Suprapubic skin (tissue), 4 donors: ENCODE results near the gene COL20A1. TPM values are rescaled to one million over a fixed set of nuclear protein-coding genes. Genes with fewer than 3 reads are reported as not detected.
A peak's percentile ranks its signal among the peaks of the same experiment; 100 is the strongest.

Experiments used
- DNase-seq, 2 donors: peaks; one replicate each; pipeline ENCODE4 v3.0.0-alpha.2; 2019; ENCODE audit warnings: low spot score in 2 of 2
- H3K27ac ChIP-seq: fragments of 200-600 bp; sonication (generic); one replicate; pipeline ENCODE4 v1.5.1; 2019
- H3K27me3 ChIP-seq: fragments of 200-600 bp; sonication (generic); one replicate; pipeline ENCODE4 v1.5.1; 2019
- H3K36me3 ChIP-seq: fragments of 200-600 bp; sonication (generic); one replicate; pipeline ENCODE4 v1.5.1; 2019
- H3K4me1 ChIP-seq: fragments of 200-600 bp; sonication (generic); one replicate; pipeline ENCODE4 v1.5.1; 2019
- H3K4me3 ChIP-seq: fragments of 200-600 bp; sonication (generic); one replicate; pipeline ENCODE4 v1.5.1; 2019; ENCODE audit warnings: mild to moderate bottlenecking
- H3K9me3 ChIP-seq: fragments of 200-600 bp; sonication (generic); one replicate; pipeline ENCODE4 v1.5.1; 2019
- CTCF ChIP-seq, 2 donors: fragments of 200-600 bp in 1 of 2; fragments of 450-650 bp in 1 of 2; sonication (generic) in 1 of 2; IDR thresholded peaks; one replicate each; pipeline ENCODE4 v1.5.1; 2016 to 2019; ENCODE audit warnings: antibody characterized with exemption in 2 of 2, mild to moderate bottlenecking in 1 of 2, moderate library complexity in 1 of 2
- EP300 ChIP-seq: sonication (generic); formaldehyde crosslinking; IDR thresholded peaks from one replicate; pipeline ENCODE4 v1.6.1; 2017; ENCODE audit warnings: antibody characterized with exemption
- POLR2A ChIP-seq, 2 donors: fragments of 450-650 bp; IDR thresholded peaks; one replicate each; pipeline ENCODE4 v1.6.1; 2017; ENCODE audit warnings: antibody characterized with exemption in 2 of 2, mild to moderate bottlenecking in 2 of 2, moderate library complexity in 2 of 2
- POLR2AphosphoS5 ChIP-seq, 3 donors: sonication (generic); formaldehyde crosslinking; IDR thresholded peaks; one replicate each; pipeline ENCODE4 v1.6.1; 2017; ENCODE audit warnings: antibody characterized with exemption in 3 of 3
- WGBS: methylation state at CpG from one replicate; pipeline ENCODE4 v1.1.5; 2018; 5-methylcytosine and 5-hydroxymethylcytosine counted together
- total RNA-seq, 4 donors: library from RNA; depleted of rRNA; stranded (reverse); fragments of >200 nt; gene quantifications; one replicate each; pipeline ENCODE4 v1.1.0, GENCODE V29; 2016

The COL20A1 gene
- total RNA-seq, 4 donors from 2014 or later: not detected

GRCh38 chr20:63309261-63310071 is 16.5 kb downstream of the COL20A1 start:
- no peak overlapping the region for H3K27ac ChIP-seq
- TF ChIP-seq POLR2A (IDR thresholded peaks at IDR 0.05) (no peak), CTCF (IDR thresholded peaks at IDR 0.05) (peak in 1 of 2 donors; percentile 85)
- no peaks in the 10 kb centered on the region for H3K4me1 ChIP-seq
- H3K4me3 ChIP-seq: no peak overlapping the region
- DNase-seq: no peak
- H3K9me3 ChIP-seq: no peaks in the 10 kb centered on the region
- no peaks in the 10 kb centered on the region for H3K36me3 ChIP-seq
- WGBS: 38% methylated on average over 12 of the region's 35 CpGs
- peaks cover 81% of the 10 kb centered on the region for H3K27me3 ChIP-seq

GRCh38 chr20:63310265-63310991 is 17.4 kb downstream of the COL20A1 start:
- TF ChIP-seq POLR2A (IDR thresholded peaks at IDR 0.05): no peak
- no peaks in the 10 kb centered on the region for H3K9me3 ChIP-seq
- no peak for DNase-seq
- no peaks in the 10 kb centered on the region for H3K4me1 ChIP-seq
- H3K4me3 ChIP-seq: no peak overlapping the region
- H3K27ac ChIP-seq: no peak overlapping the region
- WGBS: 67% methylated on average over 5 of the region's 20 CpGs
- H3K27me3 ChIP-seq: peaks cover 81% of the 10 kb centered on the region
- no peaks in the 10 kb centered on the region for H3K36me3 ChIP-seq

GRCh38 chr20:63311186-63311832 is 18.3 kb downstream of the COL20A1 start:
- WGBS: 80% methylated on average over 6 of the region's 29 CpGs
- peaks cover 74% of the 10 kb centered on the region for H3K27me3 ChIP-seq

GRCh38 chr20:63311833-63312243 is 18.9 kb downstream of the COL20A1 start:
- peaks cover 70% of the 10 kb centered on the region for H3K27me3 ChIP-seq
- no peaks in the 10 kb centered on the region for H3K9me3 ChIP-seq
- no peak overlapping the region for H3K4me3 ChIP-seq
- no peaks in the 10 kb centered on the region for H3K4me1 ChIP-seq
- H3K27ac ChIP-seq: no peak overlapping the region
- TF ChIP-seq CTCF (IDR thresholded peaks at IDR 0.05) (no peak), POLR2A (IDR thresholded peaks at IDR 0.05) (no peak), EP300 (no peak), POLR2AphosphoS5 (IDR thresholded peaks at IDR 0.05) (no peak)
- no peak for DNase-seq
- no peaks in the 10 kb centered on the region for H3K36me3 ChIP-seq
- WGBS: 56% methylated on average over 3 of the region's 18 CpGs

More at GRCh38 chr20:63311186-63311832, 18.3 kb downstream of the COL20A1 start:
- Histone ChIP-seq H3K4me3 (no peak overlapping the region), H3K4me1 (no peaks in the 10 kb centered on the region), H3K9me3 (no peaks in the 10 kb centered on the region), H3K27ac (no peak overlapping the region), H3K36me3 (no peaks in the 10 kb centered on the region)
- no peak for TF ChIP-seq EP300
- DNase-seq: no peak

- TF ChIP-seq POLR2AphosphoS5 (IDR thresholded peaks at IDR 0.05): no peak
- TF ChIP-seq CTCF (IDR thresholded peaks at IDR 0.05): no peak
- no peak for TF ChIP-seq EP300
- no peak for TF ChIP-seq POLR2A (IDR thresholded peaks at IDR 0.05)
- 69% methylated on average over 6 of the region's 9 CpGs for WGBS
- DNase-seq: no peak
- no peaks in the 10 kb centered on the region for H3K36me3 ChIP-seq
- H3K4me3 ChIP-seq: no peak overlapping the region
- no peaks in the 10 kb centered on the region for H3K4me1 ChIP-seq
- peaks cover 66% of the 10 kb centered on the region for H3K27me3 ChIP-seq
- H3K9me3 ChIP-seq: no peaks in the 10 kb centered on the region
- no peak overlapping the region for H3K27ac ChIP-seq
Measured at GRCh38 chr20:63312273-63312672, 19.3 kb downstream of the COL20A1 start.
